ENCODE measurements around the gene NINJ2.

NINJ2 gene

DNA sequence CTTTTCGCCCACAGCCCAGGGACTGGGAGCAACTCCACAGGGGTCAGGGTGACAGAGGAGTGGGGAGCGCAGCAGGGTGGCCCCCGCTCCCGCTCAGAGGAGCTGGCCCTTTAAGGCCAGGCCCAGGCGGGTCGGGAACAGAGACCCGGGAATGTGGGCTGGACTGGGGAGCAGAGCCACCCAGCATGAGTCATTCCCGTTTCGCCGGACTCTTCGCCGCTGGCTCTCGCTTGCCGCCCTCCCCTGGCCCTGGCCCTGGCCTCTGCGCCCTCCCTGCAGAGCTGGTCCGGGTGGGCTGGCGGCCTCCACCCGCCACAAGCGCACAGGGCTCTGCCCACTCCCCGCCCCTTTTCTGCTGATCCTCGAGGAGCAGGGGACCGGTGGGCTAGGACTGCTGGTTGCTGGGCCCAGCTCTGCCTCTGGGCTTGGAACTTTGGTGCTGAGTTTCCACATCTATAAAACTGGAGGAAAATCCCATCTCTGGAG lies 92.8 kb downstream of the NINJ2 start:
- no peak for DNase-seq (ENCODE audit: low read depth, low spot score)

DNA sequence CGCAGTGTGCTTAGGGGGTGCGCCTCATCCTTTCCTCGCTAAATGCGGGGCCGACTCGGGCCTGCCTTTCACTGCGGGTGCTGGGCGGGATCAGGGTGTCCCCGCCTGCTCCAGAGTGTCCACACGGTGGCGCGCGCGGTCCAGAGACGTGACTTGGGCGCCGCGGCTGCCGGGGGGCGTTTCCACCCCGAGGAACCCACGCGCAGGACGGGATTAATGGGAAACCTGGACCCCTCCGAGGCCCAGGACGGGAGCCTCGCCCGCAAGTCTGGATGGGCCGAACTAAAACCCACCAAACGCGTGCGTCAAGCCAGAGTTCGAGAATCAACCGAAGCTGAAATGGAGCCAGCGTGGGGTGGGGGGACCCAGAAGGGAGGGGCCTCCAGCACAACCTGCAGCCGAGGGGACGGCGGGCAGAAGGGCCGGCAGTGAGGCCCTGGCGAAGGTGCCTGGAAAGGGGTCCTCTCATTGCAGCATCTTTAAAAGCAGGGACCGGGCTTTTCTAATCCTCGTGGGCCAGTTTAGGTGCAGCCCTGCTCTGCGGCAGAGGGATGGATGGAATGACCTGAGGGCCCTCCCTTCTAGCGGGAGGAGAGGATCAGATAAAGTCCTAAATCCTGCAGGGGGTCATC lies 93.3 kb downstream of the NINJ2 start:
- no peak for DNase-seq (ENCODE audit: low read depth, low spot score)

DNA sequence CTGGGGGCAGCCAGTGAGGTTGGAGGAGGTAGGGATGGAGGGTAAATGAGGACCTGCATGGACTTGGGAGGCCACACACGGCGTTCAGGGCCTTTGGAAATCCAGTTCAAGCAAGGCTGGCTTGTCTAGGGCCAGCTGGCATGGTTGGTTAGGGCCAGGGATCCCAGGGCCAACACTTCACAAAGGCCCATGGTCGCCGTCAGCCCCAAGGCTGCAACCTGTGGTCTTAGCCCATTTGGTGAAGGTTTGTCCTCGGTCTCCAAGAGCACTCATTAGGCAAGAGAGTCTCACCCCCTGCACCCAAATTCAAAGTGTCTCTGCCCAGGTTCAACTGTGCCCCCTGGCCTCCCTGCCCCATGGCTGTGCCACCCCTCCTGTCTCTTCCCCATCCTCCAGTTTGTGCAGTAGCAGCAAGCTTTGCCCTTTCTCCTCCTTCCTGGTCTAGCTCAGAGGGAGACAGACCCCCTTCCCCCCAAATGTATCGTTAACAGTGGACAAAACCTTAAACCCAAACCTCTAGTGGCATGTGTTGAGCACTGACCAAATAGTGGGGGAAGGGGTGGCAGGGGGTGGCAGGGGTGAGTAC lies 94.1 kb downstream of the NINJ2 start:
- DNase-seq (ENCODE audit: low read depth, low spot score): no peak

DNA sequence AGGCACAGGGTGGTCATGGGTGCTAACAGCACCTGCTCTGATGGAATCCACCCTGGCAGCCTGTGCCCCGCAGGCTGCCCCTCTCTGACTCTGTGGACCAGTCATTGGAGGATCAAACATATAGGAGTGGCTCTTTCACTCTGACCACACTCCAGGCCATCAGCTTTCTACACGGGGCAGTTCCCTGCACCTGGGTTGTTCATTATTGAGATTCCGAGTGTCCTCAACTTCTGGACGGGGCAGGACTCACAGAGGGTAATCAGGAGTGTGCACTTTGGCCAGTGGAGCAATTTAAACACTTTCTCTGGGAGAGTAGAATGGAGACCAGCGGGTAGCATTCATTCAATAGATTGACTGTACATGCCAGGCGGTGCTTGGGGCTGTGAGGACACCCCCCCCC lies 94.8 kb downstream of the NINJ2 start:
- no peak for DNase-seq (ENCODE audit: low read depth, low spot score)

DNA sequence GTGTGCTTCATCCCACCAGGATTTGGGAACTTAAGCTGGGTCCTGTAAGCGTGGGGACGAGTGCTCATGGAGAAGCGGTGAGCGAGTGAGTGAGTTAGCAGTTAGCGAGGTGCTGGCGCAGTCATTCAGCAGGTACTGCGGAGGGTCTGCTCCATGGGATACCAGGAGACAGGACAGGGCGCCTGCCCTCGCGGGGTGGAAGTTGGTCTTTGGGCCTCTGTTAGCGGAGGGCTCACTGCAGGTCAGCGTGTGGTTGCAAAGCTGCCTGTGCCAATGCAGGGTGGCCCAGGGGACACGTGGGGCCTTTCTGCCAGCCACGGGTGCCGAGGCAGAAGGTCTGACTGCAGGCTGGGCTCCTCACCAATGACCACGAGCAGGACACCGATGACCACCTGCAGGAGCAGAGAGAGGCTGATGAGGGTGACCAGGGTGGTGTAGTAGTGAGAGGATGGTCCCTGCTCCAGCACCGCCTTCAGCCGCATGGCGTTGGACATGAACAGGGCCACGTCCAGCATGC lies 97.6 kb downstream of the NINJ2 start:
- DNase-seq (ENCODE audit: low read depth, low spot score): no peak

DNA sequence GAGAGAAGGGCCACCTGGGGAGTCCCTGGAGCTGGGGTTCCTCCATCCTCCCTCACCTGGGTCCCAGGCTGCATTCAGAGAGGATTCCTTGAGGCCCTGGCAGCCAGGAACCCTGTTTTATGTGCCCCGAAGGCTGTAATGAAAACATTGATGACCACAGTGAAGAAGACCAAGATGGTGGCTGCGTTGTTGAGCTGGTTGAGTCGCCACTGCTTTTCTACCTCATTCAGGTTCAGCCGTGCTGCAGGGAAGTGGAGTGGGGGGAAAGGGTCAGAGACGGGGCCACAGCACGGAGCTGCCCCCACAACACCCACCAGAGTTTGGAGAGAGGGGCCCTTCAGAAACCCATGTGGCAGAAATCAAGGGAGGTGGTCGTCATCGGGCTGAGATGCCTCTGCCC lies 98.1 kb downstream of the NINJ2 start:
- DNase-seq (ENCODE audit: low read depth, low spot score): no peak

DNA sequence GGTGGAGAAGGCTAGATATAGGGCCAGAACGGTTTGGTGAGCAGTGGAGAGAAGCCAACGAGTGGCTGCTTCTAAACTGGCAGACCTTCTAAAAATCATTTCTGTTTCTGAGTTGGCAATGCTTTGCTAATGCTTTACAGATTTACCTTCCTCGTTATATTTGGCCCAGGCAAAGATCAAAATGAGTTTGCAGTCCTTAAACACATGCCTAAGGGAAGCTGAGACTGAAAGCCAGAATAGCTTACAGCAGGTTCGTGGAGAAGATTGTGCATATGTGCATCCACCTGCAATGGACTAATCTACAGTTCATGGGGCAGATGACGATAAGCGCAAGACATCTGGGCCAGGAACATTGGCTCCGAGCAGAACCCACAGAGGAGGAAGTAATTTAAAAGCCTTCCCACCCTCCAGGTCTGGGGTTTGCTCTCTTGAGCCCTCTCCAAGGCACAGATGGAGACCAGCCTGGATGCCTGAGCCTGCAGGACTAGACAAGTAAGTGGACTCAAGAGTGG lies 99.4 kb downstream of the NINJ2 start:
- DNase-seq (ENCODE audit: low read depth, low spot score): no peak

DNA sequence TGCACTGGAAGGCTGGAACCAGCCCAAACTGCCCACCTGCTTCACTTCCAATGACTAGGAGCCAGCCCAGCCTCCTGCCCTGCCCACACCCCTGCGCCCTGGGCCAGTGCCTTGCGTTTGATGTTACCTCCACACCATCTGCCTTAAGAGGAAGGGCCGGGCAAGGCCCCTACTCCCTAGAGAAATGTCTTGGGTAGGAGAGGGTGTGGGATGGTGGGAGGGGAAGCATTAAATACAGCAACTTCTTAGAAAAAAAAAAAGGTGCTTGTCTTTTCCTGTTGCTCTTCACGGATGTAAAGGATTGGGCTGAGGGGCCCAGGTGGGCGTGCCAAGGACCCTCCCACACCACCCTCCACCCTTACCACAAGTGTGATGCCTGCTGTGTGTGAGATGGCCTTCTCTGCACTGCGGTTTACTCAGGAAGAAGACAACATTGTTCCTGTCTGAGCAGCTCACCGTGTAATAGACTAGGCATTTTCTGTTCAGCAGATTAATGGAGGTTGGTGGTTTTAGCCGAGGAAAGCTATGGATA lies 99.9 kb downstream of the NINJ2 start:
- no peak for DNase-seq (ENCODE audit: low read depth, low spot score)

DNA sequence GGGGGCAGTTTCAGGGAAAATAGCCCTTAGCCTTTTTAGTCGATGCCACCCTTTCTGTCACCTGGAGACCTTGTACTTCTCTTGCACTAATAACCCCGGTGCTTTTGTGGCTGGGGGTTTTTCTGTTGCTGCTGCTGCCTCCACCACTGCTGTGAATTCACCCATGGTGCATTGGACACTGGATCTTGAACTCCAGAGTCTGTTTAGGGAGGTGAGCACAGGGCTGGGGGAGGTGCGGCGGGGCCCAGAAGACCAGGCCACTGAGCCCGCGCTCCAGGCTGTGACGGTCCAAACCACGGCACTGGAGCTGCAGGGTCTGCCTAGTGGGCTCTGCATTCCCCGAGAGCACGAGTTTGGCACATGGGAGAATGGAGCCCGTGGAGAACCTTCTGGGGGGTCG lies 100.6 kb downstream of the NINJ2 start:
- no peak for DNase-seq (ENCODE audit: low read depth, low spot score)

DNA sequence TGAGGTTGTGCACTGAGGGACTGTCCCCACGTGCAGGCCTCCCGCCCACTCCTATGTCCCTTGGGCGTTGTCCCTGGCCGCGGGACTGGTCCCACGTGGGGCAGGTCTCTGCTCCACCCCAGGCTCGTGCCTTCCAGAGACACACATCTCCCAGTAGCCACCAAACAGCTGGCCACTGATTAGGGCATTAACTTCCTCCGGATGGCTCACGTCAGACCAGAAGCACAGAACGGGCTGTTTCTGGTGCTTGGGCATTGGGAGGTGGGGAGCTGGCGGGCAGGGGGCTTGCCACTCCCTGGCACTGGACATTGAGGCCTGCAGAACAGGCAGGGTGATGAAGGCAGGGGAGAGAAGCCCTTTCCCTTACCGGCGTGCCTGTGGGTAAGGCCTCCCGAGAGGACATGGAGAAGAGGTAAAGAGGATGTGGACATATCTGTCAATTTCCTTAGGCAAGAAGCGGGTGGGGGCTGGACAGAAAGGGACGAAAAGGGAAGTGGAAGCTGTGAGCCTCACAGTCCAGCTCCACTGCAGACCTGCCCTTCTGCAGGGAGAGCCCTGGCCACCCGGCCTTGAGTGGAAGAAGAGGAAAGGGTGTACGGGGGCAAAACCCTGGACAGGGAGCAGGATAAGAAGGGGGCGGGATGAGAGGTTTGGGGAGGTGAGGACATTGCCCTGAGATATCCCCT lies 101.2 kb downstream of the NINJ2 start:
- no peak for DNase-seq (ENCODE audit: low read depth, low spot score)

DNA sequence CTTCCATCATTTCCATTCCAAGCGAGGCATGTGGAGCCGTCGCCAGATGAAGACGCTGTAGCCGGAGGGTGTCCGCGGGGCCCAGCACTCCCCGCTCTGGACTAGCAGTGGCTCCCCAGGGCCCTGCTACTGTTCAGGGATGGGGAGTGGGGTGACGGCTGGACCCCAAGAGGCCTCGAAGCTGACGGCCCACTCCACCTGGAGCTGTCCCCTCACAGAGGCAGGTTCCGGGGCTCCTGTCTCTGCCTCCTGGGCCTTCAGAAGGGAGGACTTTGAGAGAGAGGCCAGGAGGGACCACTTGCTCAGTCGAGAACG lies 101.9 kb downstream of the NINJ2 start:
- DNase-seq (ENCODE audit: low read depth, low spot score): no peak

DNA sequence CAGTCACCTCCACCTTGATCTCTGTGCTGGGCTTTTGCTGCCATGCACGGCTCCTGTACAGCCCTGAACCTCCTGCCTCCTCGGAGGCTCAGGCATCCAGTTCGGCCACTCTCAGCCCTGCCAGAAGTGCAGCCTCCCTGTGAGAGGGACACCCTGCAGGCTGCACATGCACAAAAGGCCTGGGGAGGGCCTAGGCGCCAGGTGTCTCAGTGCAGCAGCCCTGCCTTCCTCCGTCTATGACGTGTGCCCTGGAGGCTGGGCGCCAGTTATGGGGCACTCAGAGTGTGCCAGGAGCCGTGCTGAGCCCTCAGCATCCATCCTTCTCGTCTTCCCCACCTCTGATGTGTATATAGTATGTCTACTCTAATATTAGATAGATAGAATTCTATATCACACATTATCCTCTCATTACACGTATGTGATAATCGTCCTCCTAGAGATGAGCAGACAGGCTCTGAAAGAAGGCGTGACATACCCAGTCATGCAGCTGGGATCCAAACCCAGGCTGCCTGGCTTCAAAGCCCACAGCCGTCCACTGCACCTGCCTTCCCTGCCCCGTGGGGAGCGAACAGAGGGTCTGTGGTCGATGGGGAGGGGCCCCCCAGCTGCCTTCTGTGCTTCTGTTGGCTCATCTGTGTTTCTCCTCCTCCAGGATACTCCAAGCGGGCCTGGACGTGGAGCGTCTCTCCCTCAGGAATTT lies 102.4 kb downstream of the NINJ2 start:
- no peak for DNase-seq (ENCODE audit: low read depth, low spot score)

DNA sequence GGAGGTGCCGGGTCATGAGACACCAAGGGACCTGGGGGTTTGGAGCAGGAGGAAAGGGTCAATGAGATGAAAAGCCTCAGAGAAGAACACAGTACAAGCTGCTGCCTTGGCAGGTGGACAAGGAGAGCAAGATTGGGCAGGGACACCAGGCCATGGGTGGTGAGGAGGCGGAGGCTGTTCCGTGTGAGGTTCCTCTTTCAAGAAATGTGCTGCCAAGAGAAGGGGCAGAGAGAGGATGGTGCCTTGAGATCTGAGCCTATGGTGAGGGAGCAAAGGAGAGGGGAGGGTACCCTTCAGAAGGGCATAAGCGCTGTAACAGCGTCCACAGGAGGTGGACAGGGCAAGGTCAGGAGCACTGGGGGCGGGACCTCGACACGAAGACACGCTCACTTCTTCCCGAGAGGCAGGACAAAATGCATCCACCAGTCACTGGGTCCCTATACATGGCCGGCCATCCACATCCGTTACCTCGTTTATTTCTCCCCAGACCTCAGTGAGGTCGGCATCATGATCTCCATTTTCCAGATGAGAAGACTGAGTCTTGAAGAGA lies 103.3 kb downstream of the NINJ2 start:
- no peak for DNase-seq (ENCODE audit: low read depth, low spot score)

DNA sequence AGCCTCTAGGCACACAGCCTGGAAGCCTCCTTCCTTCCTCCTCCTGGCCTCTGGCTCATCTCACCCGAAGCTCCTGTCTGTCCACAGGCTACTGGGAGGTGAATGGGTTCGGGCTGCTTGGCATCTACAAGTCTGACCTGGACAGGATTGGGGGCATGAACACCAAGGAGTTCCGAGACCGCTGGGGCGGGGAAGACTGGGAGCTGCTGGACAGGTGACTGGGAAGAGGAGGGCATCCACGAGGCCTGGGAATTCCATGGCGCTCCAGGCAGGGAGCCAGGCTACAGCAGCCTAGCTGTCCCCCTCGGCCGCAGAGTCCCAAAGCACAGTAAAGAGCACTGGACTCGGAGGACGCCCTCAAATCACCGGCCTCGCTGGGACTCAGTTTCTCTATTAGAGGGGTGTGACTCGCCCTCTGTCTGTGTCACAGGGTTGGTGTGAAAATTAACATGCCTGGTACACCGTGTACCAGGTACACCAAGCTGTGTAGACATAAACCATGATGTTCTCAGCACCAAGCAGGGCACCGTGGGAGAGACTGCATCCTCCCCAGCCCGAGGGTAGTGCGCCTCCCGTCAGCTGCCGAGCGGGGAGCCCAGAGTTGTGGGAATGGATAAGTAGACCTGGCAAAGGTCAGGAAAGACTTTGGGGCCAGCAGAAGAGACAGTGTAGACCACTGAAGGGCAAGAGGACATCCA lies 103.9 kb downstream of the NINJ2 start:
- DNase-seq (ENCODE audit: low read depth, low spot score): no peak

DNA sequence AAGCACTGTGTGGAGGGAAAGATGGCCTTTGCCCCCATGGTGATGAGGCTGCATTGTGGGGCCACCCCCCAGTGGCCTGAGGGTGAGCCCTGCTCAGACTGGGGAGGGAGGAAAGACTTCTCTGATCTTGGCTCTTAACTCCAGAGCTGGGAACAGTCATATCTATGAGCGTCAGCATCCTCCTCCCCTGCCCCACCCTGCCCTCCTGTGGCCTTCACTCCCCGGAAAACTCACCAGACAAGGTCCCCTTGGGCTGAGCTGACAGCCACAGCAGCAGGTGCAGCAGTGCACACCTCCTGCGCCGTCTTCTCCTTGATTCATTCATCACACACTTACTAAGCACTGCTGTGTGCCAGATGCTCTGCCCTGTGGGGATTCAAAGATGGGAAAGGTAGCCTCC lies 104.7 kb downstream of the NINJ2 start:
- no peak for DNase-seq (ENCODE audit: low read depth, low spot score)

DNA sequence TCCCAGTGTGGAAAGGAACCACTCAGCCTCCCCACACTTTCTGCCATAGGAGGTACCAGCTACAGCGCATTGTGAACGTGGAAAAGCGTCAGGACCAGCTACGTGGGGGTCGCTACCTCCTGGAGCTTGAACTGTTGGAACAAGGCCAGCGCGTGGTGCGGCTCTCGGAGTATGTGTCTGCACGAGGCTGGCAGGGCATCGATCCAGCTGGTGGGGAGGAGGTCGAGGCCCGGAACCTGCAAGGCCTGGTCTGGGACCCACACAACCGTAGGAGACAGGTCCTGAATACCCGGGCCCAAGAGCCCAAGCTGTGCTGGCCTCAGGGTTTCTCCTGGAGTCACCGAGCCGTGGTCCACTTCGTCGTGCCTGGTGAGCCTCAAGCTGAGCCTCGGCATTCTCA lies 106.7 kb downstream of the NINJ2 start:
- no peak for DNase-seq (ENCODE audit: low read depth, low spot score)

DNA sequence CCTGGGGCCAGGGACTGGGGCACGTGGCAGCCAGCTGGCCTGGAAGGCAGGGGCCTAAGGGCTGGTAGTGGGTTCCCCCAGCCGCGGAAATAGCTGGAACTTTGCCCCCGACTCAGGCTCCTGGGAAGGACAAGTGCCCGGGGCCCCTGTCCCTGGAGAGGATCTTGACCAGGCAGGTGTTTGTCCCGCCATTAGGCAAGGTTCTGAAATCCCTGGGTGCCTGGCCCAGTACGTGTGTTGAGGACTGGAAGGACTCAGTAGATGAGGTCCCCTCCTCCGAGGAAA lies 109.3 kb downstream of the NINJ2 start:
- no peak for DNase-seq (ENCODE audit: low read depth, low spot score)

DNA sequence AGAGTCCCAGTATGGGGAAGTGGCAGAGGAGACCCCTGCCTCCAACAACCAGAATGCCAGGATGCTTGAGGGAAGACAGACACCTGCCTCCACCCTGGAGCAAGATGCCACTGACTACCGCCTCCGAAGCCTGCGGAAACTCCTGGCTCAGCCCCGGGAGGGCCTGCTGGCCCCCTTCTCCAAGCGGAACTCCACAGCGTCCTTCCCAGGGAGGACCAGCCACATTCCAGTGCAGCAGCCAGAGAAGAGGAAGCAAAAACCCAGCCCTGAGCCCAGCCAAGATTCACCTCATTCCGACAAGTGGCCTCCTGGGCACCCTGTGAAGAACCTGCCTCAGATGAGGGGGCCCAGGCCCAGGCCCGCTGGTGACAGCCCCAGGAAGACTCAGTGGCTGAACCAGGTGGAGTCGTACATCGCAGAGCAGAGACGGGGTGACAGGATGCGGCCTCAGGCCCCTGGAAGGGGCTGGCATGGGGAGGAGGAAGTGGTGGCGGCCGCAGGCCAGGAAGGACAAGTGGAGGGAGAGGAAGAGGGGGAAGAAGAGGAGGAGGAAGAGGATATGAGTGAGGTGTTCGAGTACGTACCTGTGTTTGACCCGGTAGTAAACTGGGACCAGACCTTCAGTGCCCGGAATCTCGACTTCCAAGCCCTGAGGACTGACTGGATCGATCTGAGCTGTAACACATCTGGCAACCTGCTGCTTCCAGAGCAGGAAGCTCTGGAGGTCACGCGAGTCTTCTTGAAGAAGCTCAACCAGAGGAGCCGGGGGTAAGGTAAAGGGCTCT lies 109.8 kb downstream of the NINJ2 start:
- no peak for DNase-seq (ENCODE audit: low read depth, low spot score)

DNA sequence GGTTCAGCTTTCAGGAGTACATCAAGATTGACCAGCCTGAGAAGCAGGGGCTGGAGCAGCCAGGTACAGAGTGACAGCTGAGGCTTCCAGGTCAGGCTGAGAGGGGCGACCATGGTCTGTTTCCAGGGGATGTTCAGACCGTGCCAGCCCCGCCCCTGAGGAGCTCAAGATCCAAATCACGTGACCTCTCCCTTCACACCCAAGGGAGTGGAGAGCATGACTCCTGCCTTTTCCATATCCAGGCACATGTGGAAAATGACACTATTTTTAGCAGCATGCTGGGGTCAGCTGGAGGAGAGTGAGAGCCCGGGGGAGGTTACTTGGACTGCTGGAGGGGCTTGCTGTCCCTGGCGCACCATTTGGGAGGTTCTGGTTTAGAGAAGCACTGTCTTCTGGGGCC lies 110.8 kb downstream of the NINJ2 start:
- DNase-seq (ENCODE audit: low read depth, low spot score): no peak

DNA sequence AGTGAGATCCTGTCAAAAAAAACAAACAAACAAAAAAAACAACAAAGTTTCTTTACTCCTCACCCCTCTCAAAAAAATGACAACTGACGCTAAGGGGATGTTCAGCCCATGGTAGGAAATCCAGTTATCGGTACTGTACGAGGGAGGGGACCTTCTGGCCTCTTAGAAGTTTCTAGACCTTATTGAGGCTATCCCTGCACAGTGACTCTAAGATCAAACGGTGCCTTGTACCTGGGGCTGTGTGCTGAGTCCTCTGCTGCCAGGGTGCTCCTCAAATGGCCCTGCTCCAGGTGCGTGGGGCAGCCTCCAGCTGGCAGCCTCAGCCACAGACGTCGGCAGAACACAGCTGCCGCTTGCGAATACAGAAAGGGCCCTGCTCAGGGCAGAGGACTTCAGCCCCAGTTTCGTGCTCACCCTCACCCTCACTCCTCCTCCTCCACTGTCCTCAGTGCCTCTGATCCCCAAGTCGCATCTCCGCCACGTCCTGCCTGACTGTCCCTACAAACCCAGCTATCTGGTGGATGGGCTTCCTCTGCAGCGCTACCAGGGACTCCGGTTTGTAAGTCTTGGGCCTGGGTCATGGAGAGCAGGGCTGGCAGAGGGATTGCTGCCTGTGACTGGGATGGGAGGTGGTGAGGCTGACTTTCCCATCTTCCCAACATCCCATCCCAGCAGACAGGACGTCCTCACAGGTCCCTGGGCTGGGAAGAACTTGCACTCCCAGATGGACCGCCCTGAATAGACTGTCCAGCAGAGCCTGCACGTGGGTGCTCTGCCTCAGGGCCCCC lies 112.6 kb downstream of the NINJ2 start:
- DNase-seq (ENCODE audit: low read depth, low spot score): no peak

All from iPS DF 19.7 (cell line).